PFSK-1 (cell line): ENCODE results near the gene YPEL4.

ENCODE experiments used
- FOXP2 ChIP-seq: optimal IDR thresholded peaks from 2 replicates; pipeline ENCODE3; 2011; ENCODE audit warnings: borderline replicate concordance, control low read depth, inconsistent platforms; ENCODE audit not compliant: insufficient read depth; ENCODE audit errors: extremely low read length, extremely low read depth
- POLR2AphosphoS5 ChIP-seq: IDR thresholded peaks from 2 replicates; pipeline ENCODE4 v1.6.1; 2012; ENCODE audit warnings: low read depth, mild to moderate bottlenecking, control low read depth, low read length, moderate library complexity
- REST ChIP-seq, 2 experiments: IDR thresholded peaks; 2 replicates each; pipeline versions ENCODE4 v1.6.1 to v1.8.0; 2011 to 2012; ENCODE audit warnings: low read depth in 2 of 2, low read length in 2 of 2, control low read depth in 1 of 2, inconsistent platforms in 1 of 2, mild to moderate bottlenecking in 1 of 2, moderate library complexity in 1 of 2; ENCODE audit not compliant: insufficient read depth in 1 of 2
- SIN3A ChIP-seq: IDR thresholded peaks from 2 replicates; pipeline ENCODE4 v1.6.1; 2012; ENCODE audit warnings: mild to moderate bottlenecking, low read length, moderate library complexity, borderline replicate concordance; ENCODE audit not compliant: insufficient read depth
- TAF1 ChIP-seq: IDR thresholded peaks from 2 replicates; pipeline ENCODE4 v1.6.1; 2012; ENCODE audit warnings: low read length, control low read depth, borderline replicate concordance; ENCODE audit not compliant: insufficient read depth

- TF ChIP-seq REST (IDR thresholded peaks at IDR 0.05; ENCODE audit: insufficient read depth in 1 of 2, low read depth in 2 of 2, low read length in 2 of 2) (no peak), SIN3A (no peak), TAF1 (no peak), POLR2AphosphoS5 (no peak), FOXP2 (no peak)
These were observed 15.4 kb downstream of the YPEL4 start for GRCh38 chr11:57634311-57634710.
